HL-60 (cell line): ENCODE data around the gene AP3M1.

ENCODE experiments used
- GABPA ChIP-seq: IDR thresholded peaks from 2 replicates; pipeline ENCODE4 v1.6.1; 2012; ENCODE audit warnings: low read depth
- POLR2AphosphoS5 ChIP-seq: IDR thresholded peaks from 2 replicates; pipeline ENCODE4 v1.6.1; 2012; ENCODE audit warnings: low read depth
- TF ChIP-seq, protein P1 (sequence below): IDR thresholded peaks from one replicate; pipeline ENCODE4 v1.5.1; 2011; ENCODE audit warnings: low read length, control low read depth, inconsistent platforms; ENCODE audit not compliant: insufficient read depth

DNA sequence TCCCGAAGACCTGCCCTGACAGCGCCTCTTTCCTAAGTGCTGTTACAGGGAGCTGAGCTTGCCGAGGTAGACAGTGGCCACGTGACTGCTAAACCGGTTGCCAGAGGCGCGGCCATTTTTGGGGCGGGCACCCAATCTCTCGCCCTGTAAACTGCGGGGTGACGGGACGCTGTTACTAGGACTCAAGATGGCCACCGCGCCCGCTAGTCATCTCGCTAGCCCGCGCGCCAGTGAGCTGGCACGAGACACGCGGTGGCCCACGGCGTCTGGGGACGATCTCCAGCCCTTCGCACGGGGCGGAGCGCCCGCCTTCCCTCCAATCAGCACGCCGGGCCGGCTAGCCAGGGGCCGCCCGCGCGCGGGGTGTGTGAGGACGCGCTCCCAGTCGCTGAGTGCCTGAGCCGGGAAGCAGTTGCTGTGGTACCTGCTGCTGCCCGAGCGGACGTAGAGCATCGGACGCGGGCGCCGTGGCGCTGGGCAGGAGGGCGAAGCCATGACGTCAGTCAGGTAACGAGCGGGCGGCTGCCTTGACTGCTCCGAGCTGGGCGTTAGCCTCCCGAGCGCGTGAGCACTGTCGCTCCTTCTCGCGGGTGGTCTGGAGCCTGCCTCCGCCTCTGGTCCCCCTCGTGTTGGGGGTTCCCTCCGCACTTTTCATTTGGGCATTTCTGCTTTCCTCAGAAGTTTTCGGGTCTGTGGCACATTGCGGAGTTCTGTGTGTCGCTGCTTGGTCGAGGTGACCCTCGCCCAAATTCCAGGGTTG lies 25.9 kb upstream of the AP3M1 start:
- TF ChIP-seq, protein P1, sequence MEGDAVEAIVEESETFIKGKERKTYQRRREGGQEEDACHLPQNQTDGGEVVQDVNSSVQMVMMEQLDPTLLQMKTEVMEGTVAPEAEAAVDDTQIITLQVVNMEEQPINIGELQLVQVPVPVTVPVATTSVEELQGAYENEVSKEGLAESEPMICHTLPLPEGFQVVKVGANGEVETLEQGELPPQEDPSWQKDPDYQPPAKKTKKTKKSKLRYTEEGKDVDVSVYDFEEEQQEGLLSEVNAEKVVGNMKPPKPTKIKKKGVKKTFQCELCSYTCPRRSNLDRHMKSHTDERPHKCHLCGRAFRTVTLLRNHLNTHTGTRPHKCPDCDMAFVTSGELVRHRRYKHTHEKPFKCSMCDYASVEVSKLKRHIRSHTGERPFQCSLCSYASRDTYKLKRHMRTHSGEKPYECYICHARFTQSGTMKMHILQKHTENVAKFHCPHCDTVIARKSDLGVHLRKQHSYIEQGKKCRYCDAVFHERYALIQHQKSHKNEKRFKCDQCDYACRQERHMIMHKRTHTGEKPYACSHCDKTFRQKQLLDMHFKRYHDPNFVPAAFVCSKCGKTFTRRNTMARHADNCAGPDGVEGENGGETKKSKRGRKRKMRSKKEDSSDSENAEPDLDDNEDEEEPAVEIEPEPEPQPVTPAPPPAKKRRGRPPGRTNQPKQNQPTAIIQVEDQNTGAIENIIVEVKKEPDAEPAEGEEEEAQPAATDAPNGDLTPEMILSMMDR, result no peak
- TF ChIP-seq GABPA (no peak; the same call in 1 of the 2 replicates), POLR2AphosphoS5 (peak; percentile 95)
